ENCODE results near the gene JADE1.

GRCh38 chr4:128841402-128841801 is 31.9 kb downstream of the JADE1 start:
- no peak for TF ChIP-seq CTCF (IDR thresholded peaks at IDR 0.05)
- no peak for TF ChIP-seq POLR2A (IDR thresholded peaks at IDR 0.05)

All from testis (tissue), 2 donors.